ENCODE measurements around the gene ZFHX3.
"Not testable (repeated sequence)": the region's sequence is repeated elsewhere in the genome, so short reads cannot be mapped to it uniquely, and the experiment has no call there.

Gene ZFHX3, protein sequence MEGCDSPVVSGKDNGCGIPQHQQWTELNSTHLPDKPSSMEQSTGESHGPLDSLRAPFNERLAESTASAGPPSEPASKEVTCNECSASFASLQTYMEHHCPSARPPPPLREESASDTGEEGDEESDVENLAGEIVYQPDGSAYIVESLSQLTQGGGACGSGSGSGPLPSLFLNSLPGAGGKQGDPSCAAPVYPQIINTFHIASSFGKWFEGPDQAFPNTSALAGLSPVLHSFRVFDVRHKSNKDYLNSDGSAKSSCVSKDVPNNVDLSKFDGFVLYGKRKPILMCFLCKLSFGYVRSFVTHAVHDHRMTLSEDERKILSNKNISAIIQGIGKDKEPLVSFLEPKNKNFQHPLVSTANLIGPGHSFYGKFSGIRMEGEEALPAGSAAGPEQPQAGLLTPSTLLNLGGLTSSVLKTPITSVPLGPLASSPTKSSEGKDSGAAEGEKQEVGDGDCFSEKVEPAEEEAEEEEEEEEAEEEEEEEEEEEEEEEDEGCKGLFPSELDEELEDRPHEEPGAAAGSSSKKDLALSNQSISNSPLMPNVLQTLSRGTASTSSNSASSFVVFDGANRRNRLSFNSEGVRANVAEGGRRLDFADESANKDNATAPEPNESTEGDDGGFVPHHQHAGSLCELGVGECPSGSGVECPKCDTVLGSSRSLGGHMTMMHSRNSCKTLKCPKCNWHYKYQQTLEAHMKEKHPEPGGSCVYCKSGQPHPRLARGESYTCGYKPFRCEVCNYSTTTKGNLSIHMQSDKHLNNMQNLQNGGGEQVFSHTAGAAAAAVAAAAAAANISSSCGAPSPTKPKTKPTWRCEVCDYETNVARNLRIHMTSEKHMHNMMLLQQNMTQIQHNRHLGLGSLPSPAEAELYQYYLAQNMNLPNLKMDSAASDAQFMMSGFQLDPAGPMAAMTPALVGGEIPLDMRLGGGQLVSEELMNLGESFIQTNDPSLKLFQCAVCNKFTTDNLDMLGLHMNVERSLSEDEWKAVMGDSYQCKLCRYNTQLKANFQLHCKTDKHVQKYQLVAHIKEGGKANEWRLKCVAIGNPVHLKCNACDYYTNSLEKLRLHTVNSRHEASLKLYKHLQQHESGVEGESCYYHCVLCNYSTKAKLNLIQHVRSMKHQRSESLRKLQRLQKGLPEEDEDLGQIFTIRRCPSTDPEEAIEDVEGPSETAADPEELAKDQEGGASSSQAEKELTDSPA (N-terminal part only)

DNA sequence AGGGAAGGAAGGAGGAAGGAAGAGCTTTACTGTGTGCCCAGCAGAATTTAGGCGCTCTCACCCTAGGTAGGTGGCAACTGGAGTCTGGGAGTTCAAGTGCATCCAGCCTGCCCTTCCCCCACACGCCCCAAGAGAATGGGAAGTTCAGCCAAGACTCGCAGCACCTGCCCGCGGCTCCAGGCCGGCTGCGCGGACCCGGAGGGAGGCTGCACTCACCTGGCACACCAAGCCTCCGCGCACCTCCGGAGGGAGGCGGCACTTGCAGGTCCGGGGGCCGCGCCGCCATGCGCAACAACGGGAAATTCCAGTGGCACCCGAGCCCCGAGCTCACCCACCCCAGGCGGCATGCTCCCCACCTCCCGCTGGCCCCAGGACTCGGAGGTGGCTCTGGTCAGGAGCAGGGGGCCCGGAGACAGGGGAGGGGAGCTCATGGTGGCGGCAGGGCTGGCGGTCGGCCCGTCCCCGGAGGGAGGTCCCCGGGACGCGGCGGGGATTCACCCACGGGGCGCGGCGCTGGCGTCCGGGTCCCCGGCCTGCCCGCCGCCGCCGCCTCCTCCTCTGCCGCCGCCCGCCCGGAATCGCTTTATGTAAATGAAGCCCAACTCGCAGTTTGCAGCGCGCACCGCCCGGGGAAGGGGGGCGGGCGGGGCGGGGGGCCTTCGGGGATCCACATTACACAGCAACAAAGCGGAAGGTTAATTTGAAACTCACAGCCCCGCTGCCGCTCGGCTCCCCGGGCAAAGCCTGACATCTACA lies at the start of gene ZFHX3:
Gene ZFHX3 (minus strand): TSS at position 593 of the 756 bp plus-strand sequence. CDS start 87,983 bp downstream, outside the sequence.
- DNase-seq (ENCODE audit: low read depth, low spot score) = no peak

GRCh38 chr16:73096510-73096909 lies 48.6 kb upstream of the ZFHX3 start:
- no peak for DNase-seq (ENCODE audit: low read depth, low spot score)

DNA sequence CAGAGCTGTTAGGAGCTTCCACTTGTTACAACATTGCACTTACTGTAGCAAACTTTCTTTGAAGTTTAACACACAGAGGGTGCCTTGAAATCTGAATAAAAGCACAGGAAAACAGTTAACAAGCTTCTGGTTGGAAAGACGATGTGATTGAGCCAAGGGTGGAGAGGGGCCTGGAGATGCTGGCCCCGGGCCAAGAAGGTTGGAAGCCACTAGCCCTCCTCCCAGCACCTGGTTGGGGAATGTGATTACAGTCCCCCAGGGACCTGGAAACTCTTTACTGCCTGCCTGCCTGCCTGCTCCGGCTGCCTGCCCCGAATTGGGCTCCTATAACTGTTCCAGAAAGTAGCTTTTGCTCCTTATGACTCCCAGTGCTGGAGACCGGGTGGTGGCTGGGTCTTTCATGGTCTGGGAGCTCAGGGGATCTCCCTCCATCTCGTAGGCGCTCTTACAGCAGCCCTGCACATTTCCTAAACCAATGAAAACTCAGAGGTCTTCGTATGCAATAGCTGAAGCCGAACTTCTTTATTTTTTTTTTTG lies 48.0 kb upstream of the ZFHX3 start:
- no peak for DNase-seq (ENCODE audit: low read depth, low spot score)

- DNase-seq (ENCODE audit: low read depth, low spot score) = no peak
Measured at GRCh38 chr16:73095142-73095820, 47.4 kb upstream of the ZFHX3 start.

DNA sequence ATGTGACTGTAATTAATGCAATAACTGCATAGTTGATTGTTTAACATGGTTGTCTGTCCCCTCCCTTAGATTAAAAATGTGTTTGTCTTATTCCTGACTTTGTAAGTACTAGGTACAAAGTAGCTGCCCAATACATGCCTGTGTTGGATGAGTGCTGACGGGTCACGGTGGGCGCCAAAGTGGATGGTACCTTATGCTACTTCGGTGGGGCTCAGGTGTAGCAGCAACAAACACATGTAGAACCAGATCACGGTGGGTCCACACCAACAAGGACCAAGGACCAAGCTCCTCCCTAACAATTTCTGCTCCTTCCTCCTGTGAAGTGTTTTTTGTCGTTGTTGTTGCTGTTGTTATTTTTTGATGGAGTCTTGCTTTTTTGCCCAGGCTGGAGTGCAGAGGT lies 46.4 kb upstream of the ZFHX3 start:
- no peak for DNase-seq (ENCODE audit: low read depth, low spot score)

DNA sequence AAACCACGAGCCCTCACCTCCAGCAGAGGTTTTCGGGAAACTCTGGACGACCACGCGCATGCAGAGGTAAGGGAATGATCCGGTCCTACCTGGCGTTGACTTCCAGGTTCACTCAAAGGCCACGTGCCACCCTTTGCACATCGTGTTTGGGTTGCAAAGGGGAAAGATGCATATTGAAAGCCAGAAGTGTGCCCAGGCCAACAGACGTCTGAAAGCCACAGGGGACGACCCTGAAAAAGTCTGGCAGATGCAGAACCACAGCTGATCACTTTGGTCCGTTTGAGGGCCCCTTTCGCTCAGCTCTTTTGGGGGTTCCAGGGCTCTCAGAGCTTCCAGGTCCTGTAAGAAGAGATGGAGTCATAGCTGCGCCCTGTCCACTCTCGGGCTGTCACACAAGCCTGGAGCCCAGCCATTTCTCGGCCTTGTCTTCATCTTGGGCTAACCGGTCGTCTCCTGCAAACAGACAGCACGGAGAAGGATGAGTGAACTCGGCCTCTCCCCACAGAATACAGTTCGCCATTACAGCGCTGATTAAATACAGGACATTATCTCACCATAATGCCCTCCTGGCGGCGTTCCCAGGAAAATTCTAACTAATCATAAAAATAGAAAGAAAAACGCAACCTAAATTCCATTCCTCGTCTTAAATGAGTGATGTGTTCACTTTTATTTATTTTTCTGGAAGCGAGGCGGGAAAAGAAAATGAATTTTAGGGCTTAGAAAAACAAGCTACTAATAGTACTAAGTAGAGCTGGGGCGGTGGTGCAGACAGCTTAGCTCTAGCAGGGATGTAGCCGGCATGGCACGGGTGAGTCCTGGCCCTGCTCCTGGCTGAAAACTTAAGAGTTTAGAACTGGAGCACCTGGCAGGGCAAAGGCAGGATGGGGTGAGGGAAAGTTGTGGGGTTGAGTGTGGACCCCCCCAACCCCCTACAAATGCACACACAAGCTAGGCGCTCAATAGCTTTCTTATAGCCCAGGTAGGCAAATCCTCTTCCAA lies 45.5 kb upstream of the ZFHX3 start:
- no peak for DNase-seq (ENCODE audit: low read depth, low spot score)

GRCh38 chr16:73092236-73092781 lies 44.4 kb upstream of the ZFHX3 start:
- no peak for DNase-seq (ENCODE audit: low read depth, low spot score)

DNA sequence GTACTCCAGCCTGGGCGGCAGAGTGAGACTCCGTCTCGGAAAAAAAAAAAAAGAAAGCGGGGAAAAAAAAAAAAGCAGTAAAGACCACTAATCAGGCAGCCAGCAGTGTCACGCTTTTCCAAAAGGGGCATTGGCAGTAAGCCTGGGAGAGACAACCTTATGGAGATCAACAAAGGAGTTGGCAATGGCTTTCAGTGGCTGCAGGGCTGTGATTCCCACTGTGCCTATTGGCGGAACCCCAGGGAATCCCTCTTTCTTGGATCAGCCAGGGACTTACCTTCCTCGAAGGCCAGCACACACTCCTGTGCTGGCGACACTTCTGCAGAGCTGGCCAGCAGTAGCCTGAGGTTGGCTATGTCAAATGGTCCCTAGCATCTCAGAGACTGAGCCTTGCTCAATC lies 43.2 kb upstream of the ZFHX3 start:
- DNase-seq (ENCODE audit: low read depth, low spot score) = no peak

DNA sequence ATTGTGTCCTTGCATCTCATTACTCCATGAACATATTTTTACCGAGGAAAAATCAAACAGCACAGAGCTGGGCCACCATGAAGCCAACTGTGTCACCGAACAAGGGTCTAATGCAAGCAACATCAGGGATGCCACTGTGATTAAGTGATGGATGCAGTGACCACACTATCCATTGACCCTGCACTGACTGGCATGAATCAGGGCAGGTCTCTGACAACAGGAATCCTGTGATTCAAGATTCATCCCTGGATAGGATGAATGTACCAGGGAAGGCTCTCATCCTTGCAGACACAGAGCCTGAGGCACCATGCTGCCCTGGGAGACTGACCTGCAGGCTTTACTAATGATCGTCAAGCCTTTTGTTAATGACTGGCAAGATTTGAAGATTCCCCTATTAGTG lies 41.5 kb upstream of the ZFHX3 start:
- DNase-seq (ENCODE audit: low read depth, low spot score) = no peak

DNA sequence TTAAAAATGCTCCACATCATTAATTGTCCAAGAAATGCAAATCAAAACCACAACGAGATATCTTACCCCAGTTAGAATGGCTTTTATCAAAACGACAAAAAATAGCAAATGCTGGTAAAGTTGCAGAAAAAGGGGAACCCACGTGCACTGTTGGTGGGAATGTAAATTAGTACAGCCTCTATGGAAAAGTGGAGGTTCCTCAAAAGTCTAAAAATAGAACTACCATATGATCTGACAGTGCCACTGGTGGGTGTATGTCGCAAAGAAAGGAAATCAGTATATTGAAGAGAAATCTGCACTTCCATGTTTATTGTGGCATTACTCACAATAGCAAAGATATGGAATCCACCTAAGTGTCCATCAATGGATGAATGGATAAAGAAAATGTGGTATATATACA lies 38.2 kb upstream of the ZFHX3 start:
- DNase-seq (ENCODE audit: low read depth, low spot score) = no peak

GRCh38 chr16:73083271-73083670 lies 35.3 kb upstream of the ZFHX3 start:
- DNase-seq (ENCODE audit: low read depth, low spot score) = no peak

DNA sequence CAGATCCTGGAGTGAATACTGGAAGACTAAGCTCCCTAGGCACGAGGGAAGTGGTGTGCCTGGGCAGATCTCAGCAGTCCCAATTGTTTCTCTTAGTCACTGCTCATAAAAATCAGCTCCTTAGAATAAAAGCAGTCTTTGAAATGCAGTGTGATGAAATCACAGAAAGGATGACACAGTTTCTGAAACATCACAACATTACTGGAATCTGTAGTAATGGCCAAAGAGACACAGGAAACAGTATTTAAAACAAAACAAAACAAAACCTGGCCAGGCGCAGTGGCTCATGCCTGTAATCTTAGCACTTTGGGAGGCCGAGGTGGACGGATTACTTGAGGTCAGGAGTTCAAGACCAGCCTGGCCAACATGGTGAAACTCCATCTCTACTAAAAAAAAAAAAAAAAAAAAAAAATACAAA lies 34.7 kb upstream of the ZFHX3 start:
- not testable (repeated sequence) for DNase-seq (ENCODE audit: low read depth, low spot score)

DNA sequence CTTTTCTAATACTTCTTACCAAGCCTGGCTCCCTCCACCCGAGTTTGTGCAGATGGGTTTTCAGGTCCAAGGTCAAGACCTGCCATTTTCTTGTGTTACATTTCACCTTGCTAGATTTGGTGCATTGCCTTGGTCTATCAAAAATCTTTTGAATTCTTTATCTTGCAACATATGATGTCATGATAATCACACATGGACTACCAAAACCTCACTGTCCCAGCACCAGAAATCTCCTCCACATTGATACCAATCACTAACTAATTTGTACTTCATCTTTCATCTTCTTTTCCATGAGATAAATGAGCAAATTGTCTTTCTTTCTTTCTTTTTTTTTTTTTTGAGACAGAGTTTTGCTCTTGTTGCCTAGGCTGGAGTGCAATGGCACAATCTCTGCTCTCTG lies 33.0 kb upstream of the ZFHX3 start:
- DNase-seq (ENCODE audit: low read depth, low spot score) = no peak

DNA sequence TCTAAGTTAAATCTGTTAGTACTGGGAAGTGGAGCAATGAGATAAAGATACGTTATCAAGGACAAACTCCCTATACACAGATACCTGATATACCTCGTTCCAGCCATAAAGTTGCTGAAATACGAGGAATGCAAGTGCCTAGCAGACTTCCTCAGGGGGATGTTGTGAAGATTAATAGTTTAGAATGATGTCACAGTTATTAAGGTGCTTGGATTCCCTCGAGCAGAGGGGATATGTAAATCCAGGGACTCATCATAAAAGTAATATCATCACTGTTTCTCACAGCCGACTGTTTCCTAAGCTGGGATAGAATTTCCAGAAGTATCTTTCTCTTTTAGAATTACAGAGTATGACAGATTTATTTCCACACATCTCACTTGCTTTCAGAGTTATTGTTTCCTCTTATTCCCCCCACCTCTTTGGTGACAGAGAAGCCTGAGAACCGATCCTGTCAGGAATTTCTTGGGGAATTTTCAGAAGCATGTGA lies 28.4 kb upstream of the ZFHX3 start:
- DNase-seq (ENCODE audit: low read depth, low spot score) = no peak

GRCh38 chr16:73074382-73074781 lies 26.5 kb upstream of the ZFHX3 start:
- no peak for DNase-seq (ENCODE audit: low read depth, low spot score)

DNA sequence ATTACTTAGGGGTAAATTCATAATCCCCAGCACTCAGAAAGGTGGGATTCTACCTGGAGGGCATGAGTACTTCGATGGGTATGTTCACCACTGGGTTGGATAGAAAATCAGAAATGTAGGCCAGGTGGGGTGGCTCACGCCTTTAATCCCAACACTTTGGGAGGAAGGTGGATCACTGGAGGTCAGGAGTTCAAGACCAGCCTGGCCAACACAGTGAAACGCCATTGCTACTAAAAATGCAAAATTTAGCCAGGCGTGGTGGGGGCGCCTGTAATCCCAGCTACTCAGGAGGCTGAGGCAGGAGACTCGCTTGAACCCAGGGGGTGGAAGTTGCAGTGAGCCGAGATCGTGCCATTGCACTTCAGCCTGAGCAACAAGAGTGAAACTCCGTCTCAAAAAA lies 24.1 kb upstream of the ZFHX3 start:
- DNase-seq (ENCODE audit: low read depth, low spot score) = not testable (repeated sequence)

GRCh38 chr16:73071131-73071940 lies 23.4 kb upstream of the ZFHX3 start:
- no peak for DNase-seq (ENCODE audit: low read depth, low spot score)

Data from activated CD4-positive, CD25-positive, alpha-beta regulatory T cell treated with anti-CD3 and anti-CD28 coated beads, Interleukin-2, amount 50 U/mL, for 16 hours (primary cell).